ENCODE results near the gene NIFK.
A peak's percentile ranks its signal among the peaks of the same experiment; 100 is the strongest.
"Not testable (repeated sequence)": the region's sequence is repeated elsewhere in the genome, so short reads cannot be mapped to it uniquely, and the experiment has no call there.

The NIFK gene

GRCh38 chr2:121731366-121731765 lies 5.3 kb downstream of the NIFK start:
- no peak for DNase-seq

- DNase-seq: no peak
Observed at GRCh38 chr2:121727950-121728349, 8.7 kb downstream of the NIFK start.

- no peak for DNase-seq
Observed at GRCh38 chr2:121727332-121727731, 9.3 kb downstream of the NIFK start.

- no peak for DNase-seq
Observed at GRCh38 chr2:121723316-121723715, 13.4 kb downstream of the NIFK start.

- DNase-seq: peak; percentile 77
Observed at GRCh38 chr2:121722479-121722878, 14.2 kb downstream of the NIFK start.

- no peak for DNase-seq
Observed at GRCh38 chr2:121721926-121722325, 14.7 kb downstream of the NIFK start.

- no peak for DNase-seq
Observed at GRCh38 chr2:121717529-121717928, 19.1 kb downstream of the NIFK start.

GRCh38 chr2:121716126-121716525 lies 20.5 kb downstream of the NIFK start:
- no peak for DNase-seq

GRCh38 chr2:121711481-121711880 lies 25.2 kb downstream of the NIFK start:
- DNase-seq: not testable (repeated sequence)

GRCh38 chr2:121710470-121711170 lies 26.1 kb downstream of the NIFK start:
- DNase-seq: no peak

GRCh38 chr2:121709776-121710469 lies 26.8 kb downstream of the NIFK start:
- no peak for DNase-seq

GRCh38 chr2:121707920-121708361 lies 28.7 kb downstream of the NIFK start:
- DNase-seq: no peak

- DNase-seq: no peak
Observed at GRCh38 chr2:121707344-121707919, 29.2 kb downstream of the NIFK start.

- DNase-seq: no peak
Observed at GRCh38 chr2:121705958-121706357, 30.7 kb downstream of the NIFK start.

- DNase-seq: no peak
Observed at GRCh38 chr2:121705390-121705789, 31.3 kb downstream of the NIFK start.

- DNase-seq: not testable (repeated sequence)
Observed at GRCh38 chr2:121701761-121702160, 34.9 kb downstream of the NIFK start.

GRCh38 chr2:121699421-121700333 lies 37.0 kb downstream of the NIFK start:
- peak; percentile 95 for DNase-seq

GRCh38 chr2:121698318-121698930 lies 38.3 kb downstream of the NIFK start:
- peak; percentile 69 for DNase-seq

- DNase-seq: no peak
Observed at GRCh38 chr2:121697108-121697631, 39.5 kb downstream of the NIFK start.

- no peak for DNase-seq
Observed at GRCh38 chr2:121696410-121696930, 40.2 kb downstream of the NIFK start.

- DNase-seq: no peak
Observed at GRCh38 chr2:121695171-121695451, 41.6 kb downstream of the NIFK start.

Measured in activated CD4-positive, alpha-beta T cell treated with anti-CD3 and anti-CD28 coated beads, Interleukin-2, amount 50 U/mL, for 16 hours (primary cell).